K562 (cell line): Measurements from ENCODE around the gene SLC22A23. TPM values are rescaled to one million over a fixed set of nuclear protein-coding genes. Genes with fewer than 3 reads are reported as not detected.

Experiments
- CREB1 ChIP-seq, 2 experiments: sonication (generic) in 1 of 2; formaldehyde crosslinking in 1 of 2; IDR thresholded peaks; 2 replicates each; pipeline versions ENCODE4 v1.6.1 to v1.8.0; 2012 to 2022; ENCODE audit warnings: inconsistent platforms in 1 of 2, mild to moderate bottlenecking in 1 of 2, missing genetic modification reagents in 1 of 2, moderate library complexity in 1 of 2
- FOS ChIP-seq: IDR thresholded peaks from 3 replicates; pipeline ENCODE4 v1.6.1; 2011; ENCODE audit not compliant: insufficient read length; ENCODE audit errors: extremely low read depth
- FOXM1 ChIP-seq, 2 experiments: fragments of 450-650 bp in 1 of 2; sonication (generic) in 1 of 2; formaldehyde crosslinking in 1 of 2; IDR thresholded peaks; 2 replicates each; pipeline versions ENCODE4 v1.6.1 to v1.9.0; 2017 to 2022; ENCODE audit warnings: low read depth in 2 of 2, mild to moderate bottlenecking in 2 of 2, missing genetic modification reagents in 1 of 2, moderate library complexity in 1 of 2
- HDAC2 ChIP-seq: fragments of 450-650 bp; IDR thresholded peaks from 2 replicates; pipeline ENCODE4 v1.6.1; 2016; ENCODE audit warnings: mild to moderate bottlenecking
- HMGN3 ChIP-seq: IDR thresholded peaks from 2 replicates; pipeline ENCODE4 v1.6.1; 2011; ENCODE audit warnings: borderline replicate concordance, low read depth, mild to moderate bottlenecking, mixed read lengths, low read length; ENCODE audit not compliant: insufficient read length; ENCODE audit errors: extremely low read depth
- HNRNPLL ChIP-seq: fragments of 200-400 bp; formaldehyde crosslinking; IDR thresholded peaks from 2 replicates; pipeline ENCODE4 v1.6.1; 2017; ENCODE audit warnings: low read length, low read depth, mild to moderate bottlenecking; ENCODE audit not compliant: poor library complexity, severe bottlenecking
- IFI16 ChIP-seq: fragments of 250-450 bp; sonication (Bioruptor Pico); IDR thresholded peaks from 2 replicates; pipeline ENCODE4 v2.1.2; 2022; ENCODE audit warnings: mild to moderate bottlenecking, inconsistent platforms
- LEF1 ChIP-seq: fragments of 450-650 bp; IDR thresholded peaks from 2 replicates; pipeline ENCODE4 v1.6.1; 2016; ENCODE audit warnings: mild to moderate bottlenecking
- MCM3 ChIP-seq: fragments of 450-650 bp; IDR thresholded peaks from 2 replicates; pipeline ENCODE4 v1.6.1; 2016
- RFX7 ChIP-seq: fragments of 250-450 bp; sonication (Bioruptor Pico); IDR thresholded peaks from 2 replicates; pipeline ENCODE4 v1.5.1; 2021; ENCODE audit warnings: mild to moderate bottlenecking
- TAL1 ChIP-seq: fragments of 450-650 bp; IDR thresholded peaks from 2 replicates; pipeline ENCODE4 v1.6.1; 2016; ENCODE audit warnings: mild to moderate bottlenecking
- TEAD4 ChIP-seq, 2 experiments: sonication (generic) in 1 of 2; formaldehyde crosslinking in 1 of 2; IDR thresholded peaks; 2 replicates each; pipeline versions ENCODE4 v1.6.1 to v1.8.0; 2012 to 2022; ENCODE audit warnings: borderline replicate concordance in 1 of 2, inconsistent platforms in 1 of 2, low read length in 1 of 2, mild to moderate bottlenecking in 1 of 2, missing genetic modification reagents in 1 of 2
- YBX1 ChIP-seq: fragments of 450-650 bp; IDR thresholded peaks from 2 replicates; pipeline ENCODE4 v1.7.1; 2016; ENCODE audit warnings: mild to moderate bottlenecking
- ZBTB43 ChIP-seq: sonication (generic); formaldehyde crosslinking; IDR thresholded peaks from 2 replicates; pipeline ENCODE4 v1.8.0; 2023; ENCODE audit warnings: mild to moderate bottlenecking, missing genetic modification reagents
- ZMIZ1 ChIP-seq, 2 experiments: fragments of 150-350 bp in 1 of 2; IDR thresholded peaks; 2 replicates each; pipeline ENCODE4 v1.6.1; 2012 to 2016; ENCODE audit warnings: low read depth in 2 of 2, low read length in 2 of 2, mild to moderate bottlenecking in 1 of 2, moderate library complexity in 1 of 2
- ZNF253 ChIP-seq: fragments of 250-450 bp; sonication (Bioruptor Pico); conservative IDR thresholded peaks from 2 replicates; pipeline ENCODE4 v1.6.1; 2021; ENCODE audit warnings: mild to moderate bottlenecking
- ZNF354B ChIP-seq: fragments of 250-450 bp; sonication (Bioruptor Pico); IDR thresholded peaks from 2 replicates; pipeline ENCODE4 v1.4.0; 2020
- polyA plus RNA-seq, 8 experiments: library from polyadenylated mRNA; depleted of rRNA in 4 of 8; stranded (reverse) in 5 of 8; unstranded in 3 of 8; fragments of >200 nt; fragmentation: Nextera tagmentation in 2 of 8; fragmentation: Illumina TruSeq in 1 of 8; extraction: Ambion mirVana in 2 of 8; extraction: Trizol in 1 of 8; gene quantifications; 2 replicates each; pipeline versions ENCODE4 v1.2.1 to v1.2.3, GENCODE V29; 2011 to 2014; ENCODE audit warnings: inconsistent platforms in 1 of 8, missing spikeins in 1 of 8
- total RNA-seq, 7 experiments: library from RNA; depleted of rRNA in 6 of 7; stranded (reverse); fragments of >200 nt in 6 of 7; fragmentation: Illumina TruSeq in 2 of 7; extraction: Trizol in 2 of 7; gene quantifications; 2 replicates each; pipeline versions ENCODE4 v1.2.1 to v1.2.3, GENCODE V29; 2011 to 2021; ENCODE audit warnings: low replicate concordance in 1 of 7
- TF ChIP-seq, protein P1 (sequence below): fragments of 450-650 bp; IDR thresholded peaks from 2 replicates; pipeline ENCODE4 v1.7.1; 2018; ENCODE audit warnings: mild to moderate bottlenecking, low read depth; ENCODE audit not compliant: partially characterized antibody
- TF ChIP-seq, protein P2 (sequence below): fragments of 450-650 bp; IDR thresholded peaks from 2 replicates; pipeline ENCODE4 v1.6.1; 2014; ENCODE audit warnings: low read depth, mild to moderate bottlenecking, moderate library complexity, borderline replicate concordance

Gene SLC22A23
- total and polyA plus RNA-seq, 9 of the 15 experiments (the other 6 are each of a cell fraction or from before 2014, with no cell fraction given), result 0.30 to 8.7 (median 2.5) TPM

DNA sequence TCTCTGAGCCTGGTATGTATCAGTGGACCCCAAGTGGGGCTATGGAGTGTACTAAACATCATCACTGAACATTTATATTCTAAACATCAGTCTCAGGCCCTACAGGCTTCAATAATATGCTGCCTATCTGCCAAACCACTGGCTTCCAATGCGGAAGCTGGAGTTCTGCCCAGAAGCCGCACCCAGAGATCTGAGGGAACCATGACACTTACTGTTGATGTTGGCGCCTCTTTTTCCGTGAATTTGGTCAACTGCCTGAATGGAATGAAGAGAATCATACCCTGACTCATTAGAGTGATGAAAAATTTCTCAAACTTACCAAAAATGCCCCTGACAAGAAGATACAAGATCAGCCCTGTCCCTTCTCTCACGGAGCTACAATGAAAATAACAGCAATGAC lies 66.2 kb downstream of the SLC22A23 start (continued):
- no peak for TF ChIP-seq RFX7 (CRISPR knock-in tag)
- 0 out of 2 replicates have a peak, but pooled peaks have one; percentile 28 for TF ChIP-seq FOXM1 (IDR thresholded peaks at IDR 0.05; ENCODE audit: low read depth)
- TF ChIP-seq FOXM1 (CRISPR knock-in tag; IDR thresholded peaks at IDR 0.05; ENCODE audit: low read depth), result no peak
- TF ChIP-seq LEF1, result no peak
- no peak for TF ChIP-seq YBX1
- no peak for TF ChIP-seq ZNF253 (CRISPR knock-in tag)
- TF ChIP-seq HMGN3, result no peak
- no peak for TF ChIP-seq ZNF354B
- TF ChIP-seq ZBTB43, result no peak
- no peak for TF ChIP-seq FOS
- TF ChIP-seq MCM3, result no peak
- TF ChIP-seq TEAD4 (IDR thresholded peaks at IDR 0.05; ENCODE audit: low read length), result peak; percentile 46; the same call in 1 of the 2 replicates
- TF ChIP-seq TEAD4 (CRISPR knock-in tag; IDR thresholded peaks at IDR 0.05; ENCODE audit: borderline replicate concordance), result no peak
- TF ChIP-seq ZMIZ1 (IDR thresholded peaks at IDR 0.05; ENCODE audit: low read depth in 2 of 2, low read length in 2 of 2), result no peak
- TF ChIP-seq HNRNPLL, result no peak
- TF ChIP-seq CREB1 (IDR thresholded peaks at IDR 0.05), result no peak
- no peak for TF ChIP-seq CREB1 (CRISPR knock-in tag; IDR thresholded peaks at IDR 0.05)
- TF ChIP-seq TAL1, result peak; percentile 30; the same call in 1 of the 2 replicates
- TF ChIP-seq IFI16 (CRISPR knock-in tag), result no peak
- TF ChIP-seq HDAC2, result 0 out of 2 replicates have a peak, but pooled peaks have one; percentile 64
- TF ChIP-seq, protein P1, sequence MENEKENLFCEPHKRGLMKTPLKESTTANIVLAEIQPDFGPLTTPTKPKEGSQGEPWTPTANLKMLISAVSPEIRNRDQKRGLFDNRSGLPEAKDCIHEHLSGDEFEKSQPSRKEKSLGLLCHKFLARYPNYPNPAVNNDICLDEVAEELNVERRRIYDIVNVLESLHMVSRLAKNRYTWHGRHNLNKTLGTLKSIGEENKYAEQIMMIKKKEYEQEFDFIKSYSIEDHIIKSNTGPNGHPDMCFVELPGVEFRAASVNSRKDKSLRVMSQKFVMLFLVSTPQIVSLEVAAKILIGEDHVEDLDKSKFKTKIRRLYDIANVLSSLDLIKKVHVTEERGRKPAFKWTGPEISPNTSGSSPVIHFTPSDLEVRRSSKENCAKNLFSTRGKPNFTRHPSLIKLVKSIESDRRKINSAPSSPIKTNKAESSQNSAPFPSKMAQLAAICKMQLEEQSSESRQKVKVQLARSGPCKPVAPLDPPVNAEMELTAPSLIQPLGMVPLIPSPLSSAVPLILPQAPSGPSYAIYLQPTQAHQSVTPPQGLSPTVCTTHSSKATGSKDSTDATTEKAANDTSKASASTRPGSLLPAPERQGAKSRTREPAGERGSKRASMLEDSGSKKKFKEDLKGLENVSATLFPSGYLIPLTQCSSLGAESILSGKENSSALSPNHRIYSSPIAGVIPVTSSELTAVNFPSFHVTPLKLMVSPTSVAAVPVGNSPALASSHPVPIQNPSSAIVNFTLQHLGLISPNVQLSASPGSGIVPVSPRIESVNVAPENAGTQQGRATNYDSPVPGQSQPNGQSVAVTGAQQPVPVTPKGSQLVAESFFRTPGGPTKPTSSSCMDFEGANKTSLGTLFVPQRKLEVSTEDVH, result no peak
- TF ChIP-seq, protein P2, sequence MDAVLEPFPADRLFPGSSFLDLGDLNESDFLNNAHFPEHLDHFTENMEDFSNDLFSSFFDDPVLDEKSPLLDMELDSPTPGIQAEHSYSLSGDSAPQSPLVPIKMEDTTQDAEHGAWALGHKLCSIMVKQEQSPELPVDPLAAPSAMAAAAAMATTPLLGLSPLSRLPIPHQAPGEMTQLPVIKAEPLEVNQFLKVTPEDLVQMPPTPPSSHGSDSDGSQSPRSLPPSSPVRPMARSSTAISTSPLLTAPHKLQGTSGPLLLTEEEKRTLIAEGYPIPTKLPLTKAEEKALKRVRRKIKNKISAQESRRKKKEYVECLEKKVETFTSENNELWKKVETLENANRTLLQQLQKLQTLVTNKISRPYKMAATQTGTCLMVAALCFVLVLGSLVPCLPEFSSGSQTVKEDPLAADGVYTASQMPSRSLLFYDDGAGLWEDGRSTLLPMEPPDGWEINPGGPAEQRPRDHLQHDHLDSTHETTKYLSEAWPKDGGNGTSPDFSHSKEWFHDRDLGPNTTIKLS, result no peak
